HG02759 (cell line): ENCODE measurements around the gene ANXA11.

ENCODE experiments used
- ATAC-seq: cut with Tn5 transposase; IDR thresholded peaks from one replicate; pipeline ENCODE4 v1.9.1; 2021; ENCODE audit warnings: mild to moderate bottlenecking, moderate library complexity; ENCODE audit not compliant: unreplicated experiment

ANXA11 gene

GRCh38 chr10:80191589-80192270 lies 13.6 kb downstream of the ANXA11 start:
- ATAC-seq = no peak

- ATAC-seq = no peak
These were observed 16.6 kb downstream of the ANXA11 start for GRCh38 chr10:80188713-80189112.

GRCh38 chr10:80187465-80188409 lies 17.6 kb downstream of the ANXA11 start:
- ATAC-seq = peak; percentile 81

GRCh38 chr10:80187060-80187459 lies 18.3 kb downstream of the ANXA11 start:
- no peak for ATAC-seq

GRCh38 chr10:80186364-80187012 lies 18.8 kb downstream of the ANXA11 start:
- ATAC-seq = no peak

GRCh38 chr10:80185578-80186299 lies 19.6 kb downstream of the ANXA11 start:
- no peak for ATAC-seq

- ATAC-seq = no peak
These were observed 21.0 kb downstream of the ANXA11 start for GRCh38 chr10:80184291-80184690.

GRCh38 chr10:80183436-80183835 lies 21.9 kb downstream of the ANXA11 start:
- ATAC-seq = no peak

- no peak for ATAC-seq
These were observed 22.4 kb downstream of the ANXA11 start for GRCh38 chr10:80182986-80183385.

GRCh38 chr10:80177781-80178636 lies 27.3 kb downstream of the ANXA11 start:
- no peak for ATAC-seq

GRCh38 chr10:80176526-80176925 lies 28.8 kb downstream of the ANXA11 start:
- no peak for ATAC-seq

GRCh38 chr10:80174641-80175395 lies 30.5 kb downstream of the ANXA11 start:
- no peak for ATAC-seq

- ATAC-seq = no peak
These were observed 31.9 kb downstream of the ANXA11 start for GRCh38 chr10:80173466-80173865.

- no peak for ATAC-seq
These were observed 32.4 kb downstream of the ANXA11 start for GRCh38 chr10:80172896-80173295.

GRCh38 chr10:80171248-80171660 lies 34.1 kb downstream of the ANXA11 start:
- no peak for ATAC-seq

- no peak for ATAC-seq
These were observed 34.7 kb downstream of the ANXA11 start for GRCh38 chr10:80170641-80171040.

- ATAC-seq = no peak
These were observed 35.3 kb downstream of the ANXA11 start for GRCh38 chr10:80170026-80170425.

GRCh38 chr10:80168679-80169380 lies 36.5 kb downstream of the ANXA11 start:
- ATAC-seq = peak; percentile 57

- ATAC-seq = no peak
These were observed 37.2 kb downstream of the ANXA11 start for GRCh38 chr10:80168162-80168511.
